NCI-H774 (cell line): ENCODE results near the gene XRRA1.
"Not testable (repeated sequence)": the region's sequence is repeated elsewhere in the genome, so short reads cannot be mapped to it uniquely, and the experiment has no call there.

Experiments
- DNase-seq: peaks from one replicate; lab custom pipeline; 2025; lab: John Stamatoyannopoulos, UW

XRRA1 gene

DNA sequence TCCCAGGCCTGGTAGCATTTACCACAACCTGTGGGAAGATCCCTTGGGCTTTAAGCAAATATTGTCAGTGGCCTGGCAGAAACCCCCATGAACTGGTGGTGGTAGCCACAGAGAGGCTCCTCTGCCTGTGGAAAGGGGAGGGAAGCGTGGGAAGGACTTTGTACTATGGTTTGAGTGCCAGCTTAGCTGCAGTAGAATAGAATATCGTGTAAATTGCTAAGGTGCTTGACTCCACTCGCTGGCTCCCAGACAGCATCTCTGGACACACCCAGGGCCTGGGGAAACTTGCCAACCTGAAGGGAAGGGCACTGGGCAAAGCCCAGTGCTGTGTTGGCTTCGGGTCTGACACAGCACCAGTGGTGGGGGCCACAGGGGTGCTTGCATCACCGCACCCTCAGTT lies 52.6 kb downstream of the XRRA1 start:
- no peak for DNase-seq

GRCh38 chr11:74895340-74896116 lies 53.4 kb downstream of the XRRA1 start:
- DNase-seq: no peak

GRCh38 chr11:74893015-74893414 lies 55.9 kb downstream of the XRRA1 start:
- not testable (repeated sequence) for DNase-seq

DNA sequence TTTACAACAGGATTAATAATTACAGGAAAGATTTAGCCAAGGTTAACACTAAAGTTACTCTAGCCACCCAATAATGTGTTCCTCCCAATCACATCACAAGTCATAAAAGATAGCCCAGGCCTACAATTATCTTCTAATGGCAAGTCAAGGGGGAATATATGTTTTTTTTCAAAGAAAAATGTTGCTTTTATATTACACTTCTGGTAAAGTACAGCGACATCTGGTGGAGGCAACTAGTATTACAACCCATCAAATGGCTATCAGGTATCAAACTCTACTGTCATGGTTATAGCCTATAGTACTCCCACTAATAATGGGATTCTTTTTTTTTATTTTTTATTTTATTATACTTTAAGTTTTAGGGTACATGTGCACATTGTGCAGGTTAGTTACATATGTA lies 71.8 kb downstream of the XRRA1 start:
- no peak for DNase-seq

DNA sequence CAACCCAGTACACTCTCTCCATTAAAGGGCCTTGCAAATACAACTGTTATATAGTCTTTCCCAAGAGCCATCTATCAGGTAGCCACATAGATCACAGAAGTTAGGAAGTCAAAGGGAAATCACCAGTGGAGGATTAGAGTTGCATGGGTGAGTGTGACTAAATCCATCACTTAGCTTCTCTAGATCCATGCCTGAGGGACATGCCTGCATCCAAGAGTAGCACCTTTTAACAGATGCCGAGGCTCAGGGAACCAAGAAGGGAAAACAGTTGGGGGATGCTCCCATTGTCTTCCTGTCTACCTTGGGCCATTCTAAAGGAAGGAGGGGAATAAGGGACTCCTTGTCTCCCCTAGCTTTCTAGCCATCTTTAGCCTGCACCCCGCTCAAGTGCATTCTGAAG lies 77.9 kb downstream of the XRRA1 start:
- DNase-seq: no peak

DNA sequence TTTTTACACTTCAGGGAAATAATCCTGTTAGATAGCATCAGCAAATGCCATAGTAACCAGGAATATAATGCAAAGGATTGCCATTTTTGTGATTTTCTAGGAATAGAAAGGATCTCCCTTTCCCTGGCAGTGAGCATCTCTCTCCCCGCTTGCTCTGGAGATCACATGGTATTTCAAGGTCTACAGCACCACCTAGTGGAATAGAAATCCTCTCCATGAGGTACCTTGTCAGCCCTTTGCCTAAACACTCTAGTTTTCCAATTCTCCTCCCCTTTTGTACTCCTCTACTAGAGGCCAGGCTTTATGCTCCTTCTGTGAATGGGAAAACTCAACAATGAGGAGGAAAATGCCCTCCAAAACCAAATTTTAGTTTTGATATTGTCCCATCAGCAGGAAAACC lies 78.4 kb downstream of the XRRA1 start:
- no peak for DNase-seq

DNA sequence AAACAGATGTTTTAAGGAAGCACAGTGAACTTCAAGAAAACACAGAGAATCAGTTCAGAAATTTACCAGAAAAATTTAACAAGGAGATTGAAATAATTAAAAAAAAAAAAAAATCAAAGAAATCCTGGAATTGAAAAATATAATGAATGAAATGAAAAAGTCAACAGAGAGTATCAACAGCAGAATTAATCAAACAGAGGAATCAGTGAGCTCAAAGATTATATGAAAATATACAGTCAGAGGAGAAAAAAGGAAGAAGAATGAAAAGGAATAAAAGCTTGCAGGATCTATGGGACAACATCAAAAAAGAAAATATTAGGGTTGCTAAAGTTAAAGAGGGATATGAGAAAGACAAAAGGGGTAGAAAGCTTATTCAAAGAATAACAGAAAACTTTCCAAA lies 82.3 kb downstream of the XRRA1 start:
- DNase-seq: no peak

DNA sequence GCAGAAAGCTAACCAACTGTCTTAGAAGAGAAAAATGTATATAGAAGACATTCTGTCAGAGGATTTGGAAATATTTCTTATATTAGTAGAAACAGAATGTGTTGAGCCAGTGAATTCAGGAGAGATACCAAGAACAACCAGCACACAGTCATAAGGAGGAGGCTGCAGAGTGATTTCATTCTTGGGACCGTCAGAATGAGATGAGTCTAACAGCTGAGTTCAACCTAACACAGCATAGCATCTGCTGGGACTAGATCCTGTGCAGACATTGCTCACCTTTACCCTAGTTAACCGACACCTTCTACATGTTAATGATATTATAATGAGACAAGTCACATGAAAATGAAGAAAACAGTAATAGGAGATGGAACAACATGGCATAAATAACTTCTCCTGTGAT lies 85.5 kb downstream of the XRRA1 start:
- no peak for DNase-seq

DNA sequence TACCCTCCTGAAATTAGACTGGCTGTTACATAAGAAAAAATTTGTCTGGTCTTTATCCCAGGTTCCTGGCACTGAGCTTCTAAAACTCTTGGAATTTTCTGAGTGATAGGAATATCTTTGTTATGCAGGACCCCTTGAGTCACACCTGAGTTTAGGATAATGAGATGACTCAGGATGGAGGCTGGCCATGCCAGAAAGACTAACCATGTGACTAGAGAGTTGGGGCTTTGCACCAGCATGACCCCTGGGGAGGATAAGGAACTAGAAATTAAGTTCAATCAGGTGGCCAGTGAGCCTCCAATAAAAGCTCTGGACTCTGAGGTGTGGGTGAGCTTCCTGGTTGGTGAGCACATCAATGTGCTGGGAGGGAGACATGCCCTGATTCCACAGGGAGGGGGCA lies 88.1 kb downstream of the XRRA1 start:
- DNase-seq: no peak

DNA sequence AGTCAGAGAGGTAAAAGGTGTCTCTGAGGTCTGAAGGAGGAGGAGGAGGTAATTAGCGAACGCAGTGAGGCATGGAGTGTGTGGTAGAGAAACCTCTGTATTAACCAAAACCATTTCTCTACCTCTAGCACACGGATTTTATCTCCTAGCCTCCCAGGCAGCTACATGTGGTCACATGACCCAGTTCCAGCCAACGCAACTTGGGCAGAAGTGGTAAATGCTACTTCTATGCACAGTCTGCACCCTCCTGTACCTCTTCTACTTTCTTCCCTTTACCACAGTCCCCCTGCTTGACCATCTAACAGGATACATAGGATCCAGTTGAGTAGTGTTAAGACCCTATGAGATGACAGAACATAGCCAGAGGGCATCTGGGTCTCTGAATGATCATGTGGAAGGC lies 95.7 kb downstream of the XRRA1 start:
- DNase-seq: no peak

- peak; percentile 32 for DNase-seq
Measured at GRCh38 chr11:74849525-74850391, 99.1 kb downstream of the XRRA1 start.

GRCh38 chr11:74847895-74848294 lies 101.0 kb downstream of the XRRA1 start:
- no peak for DNase-seq

DNA sequence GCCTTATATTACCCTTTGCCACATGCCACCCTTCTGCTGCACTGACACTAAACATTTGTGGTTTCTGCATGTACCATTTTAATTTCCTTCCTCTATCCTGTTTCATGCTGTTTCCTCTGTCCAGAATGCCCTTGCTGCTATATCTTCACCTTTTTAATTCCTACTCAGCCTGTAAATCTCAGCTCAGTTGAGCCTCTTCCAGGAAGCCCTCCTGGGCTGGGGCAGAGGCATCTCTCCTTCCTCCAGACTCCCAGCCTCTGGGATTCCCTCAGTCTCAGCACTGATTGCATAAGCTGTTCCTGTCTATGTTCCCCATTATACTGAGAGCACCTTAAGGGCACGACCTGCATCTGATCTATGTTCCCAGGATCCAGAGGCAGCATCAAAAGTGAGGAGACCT lies 101.5 kb downstream of the XRRA1 start:
- no peak for DNase-seq

- DNase-seq: no peak
Measured at GRCh38 chr11:74846770-74847169, 102.1 kb downstream of the XRRA1 start.

- no peak for DNase-seq
Measured at GRCh38 chr11:74845978-74846517, 102.8 kb downstream of the XRRA1 start.

GRCh38 chr11:74844865-74845264 lies 104.0 kb downstream of the XRRA1 start:
- no peak for DNase-seq

DNA sequence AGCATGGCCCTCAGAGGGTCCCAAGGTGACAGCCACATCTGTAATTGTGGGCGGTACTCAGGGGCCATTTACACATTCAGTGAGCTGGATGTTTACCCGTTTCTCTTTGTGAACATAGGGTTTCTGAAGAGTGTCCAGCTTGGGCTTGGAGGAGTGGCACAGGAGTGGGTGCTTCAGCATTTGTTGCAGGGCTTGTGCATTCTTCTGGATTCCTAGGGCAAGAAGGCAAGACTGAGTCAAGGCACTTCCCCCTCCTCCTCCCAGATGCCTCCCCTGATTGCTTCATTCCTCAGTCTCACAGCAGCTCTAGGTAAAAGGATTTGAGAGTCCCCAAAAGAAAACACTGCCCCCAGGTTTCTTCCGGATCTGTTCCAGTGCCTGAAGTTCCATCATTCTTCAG lies 104.8 kb downstream of the XRRA1 start:
- no peak for DNase-seq

GRCh38 chr11:74842967-74843366 lies 105.9 kb downstream of the XRRA1 start:
- no peak for DNase-seq

DNA sequence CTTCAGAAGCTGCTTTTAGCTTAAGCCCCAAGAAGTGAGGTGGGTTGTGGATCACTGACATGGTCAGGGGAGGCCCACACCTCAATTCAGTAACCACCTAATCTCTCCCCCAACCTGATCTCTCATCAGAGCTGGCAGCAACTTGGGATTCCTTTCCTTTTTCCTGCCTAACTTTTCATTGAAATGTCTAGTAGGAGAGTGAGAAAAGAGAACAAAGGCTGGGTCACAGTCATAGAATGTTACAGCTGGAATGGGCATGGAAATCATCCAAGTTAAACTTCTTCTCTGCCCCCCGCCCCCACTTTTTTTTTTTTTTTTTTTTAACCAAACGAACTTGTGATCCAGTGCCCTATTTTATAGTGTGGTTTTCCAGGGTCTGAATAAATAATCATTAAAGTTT lies 108.4 kb downstream of the XRRA1 start:
- no peak for DNase-seq

DNA sequence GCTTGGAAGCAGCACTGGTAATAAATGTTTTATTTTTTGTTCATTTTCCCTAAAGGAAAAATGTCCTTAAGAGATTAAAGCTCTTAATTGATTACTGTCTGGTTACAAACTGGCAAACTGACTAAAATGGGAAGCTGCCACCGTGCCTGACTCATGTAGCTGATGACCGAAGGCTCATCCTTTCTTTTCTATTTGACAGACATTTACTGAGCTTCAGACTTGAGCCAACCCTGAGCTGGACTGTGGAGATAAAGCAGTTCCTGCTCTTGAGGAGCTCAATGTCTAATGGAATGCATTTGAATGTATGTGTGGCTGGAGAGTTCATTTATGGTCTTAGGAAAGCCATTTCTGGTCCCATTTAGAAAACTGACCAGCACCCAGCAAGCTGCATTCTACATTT lies 108.9 kb downstream of the XRRA1 start:
- DNase-seq: no peak

DNA sequence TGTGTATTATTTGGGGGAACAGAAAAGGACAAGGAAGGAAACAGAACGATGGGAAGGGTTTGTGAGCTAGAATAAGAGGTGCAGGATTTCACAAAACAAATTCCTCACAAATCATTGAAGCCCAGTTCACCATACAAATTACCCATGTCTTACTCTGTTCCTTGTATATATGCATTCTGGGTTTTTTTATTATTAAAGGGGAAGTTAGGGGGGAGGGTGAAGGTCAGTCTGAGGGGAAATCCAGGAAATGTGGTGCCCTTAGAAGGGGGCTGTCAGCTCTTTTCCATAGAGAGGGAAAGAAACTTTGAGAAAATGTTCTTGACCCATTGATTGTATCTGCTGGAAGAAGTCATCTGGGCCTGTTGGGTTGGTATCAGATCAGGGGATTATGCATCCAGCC lies 109.4 kb downstream of the XRRA1 start:
- DNase-seq: no peak

DNA sequence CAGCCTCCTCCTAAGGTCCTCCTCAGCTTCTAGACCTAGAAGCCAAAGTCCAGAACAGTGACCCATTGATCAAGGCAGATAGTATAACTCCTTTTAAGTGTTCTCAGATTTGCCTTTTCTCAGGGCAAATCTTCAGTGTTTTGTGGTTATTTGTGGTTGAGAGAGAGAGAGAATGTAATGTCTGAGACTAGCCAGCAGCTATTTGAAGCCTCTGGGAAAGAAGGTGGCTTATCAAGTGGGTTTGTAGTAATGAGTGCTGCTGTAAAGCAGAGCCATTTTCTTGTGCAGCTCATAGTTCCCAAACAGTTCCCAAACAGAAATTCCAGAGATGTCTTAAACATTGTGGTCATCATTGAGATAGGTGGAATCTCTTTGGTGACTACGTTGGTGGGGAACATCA lies 110.7 kb downstream of the XRRA1 start:
- no peak for DNase-seq

- DNase-seq: no peak
Measured at GRCh38 chr11:74837191-74837590, 111.7 kb downstream of the XRRA1 start.
